Central memory CD8-positive, alpha-beta T cell (primary cell): ENCODE measurements around the gene FHIT.

Source experiments
- ATAC-seq: fragments of 150-1000 bp; cut with Tn5 transposase; replicated peaks from 2 replicates; pipeline ENCODE4 v1.10.0; 2022; ENCODE audit warnings: mild to moderate bottlenecking, moderate FRiP score, moderate number of reproducible peaks; ENCODE audit not compliant: poor library complexity, severe bottlenecking; ENCODE audit errors: extremely low read depth
- DNase-seq, 2 donors: peaks; one replicate each; pipeline ENCODE4 v3.0.0; 2021; ENCODE audit warnings: low spot score in 2 of 2
- H3K27ac Mint-ChIP-seq: one replicate; pipeline ENCODE4 v1.8.0; 2022; ENCODE audit warnings: low read depth, mild to moderate bottlenecking, moderate library complexity, mixed read lengths
- H3K27me3 Mint-ChIP-seq: one replicate; pipeline ENCODE4 v1.8.0; 2022; ENCODE audit warnings: mixed read lengths
- H3K36me3 Mint-ChIP-seq: one replicate; pipeline ENCODE4 v1.8.0; 2022; ENCODE audit warnings: mild to moderate bottlenecking, moderate library complexity, mixed read lengths; ENCODE audit not compliant: insufficient read depth
- H3K4me1 Mint-ChIP-seq: one replicate; pipeline ENCODE4 v1.8.0; 2022; ENCODE audit warnings: mixed read lengths
- H3K4me3 Mint-ChIP-seq: one replicate; pipeline ENCODE4 v1.8.0; 2022; ENCODE audit warnings: mild to moderate bottlenecking, moderate library complexity, mixed read lengths
- H3K9me3 Mint-ChIP-seq: one replicate; pipeline ENCODE4 v1.8.0; 2022; ENCODE audit warnings: mixed read lengths

The FHIT gene

DNA sequence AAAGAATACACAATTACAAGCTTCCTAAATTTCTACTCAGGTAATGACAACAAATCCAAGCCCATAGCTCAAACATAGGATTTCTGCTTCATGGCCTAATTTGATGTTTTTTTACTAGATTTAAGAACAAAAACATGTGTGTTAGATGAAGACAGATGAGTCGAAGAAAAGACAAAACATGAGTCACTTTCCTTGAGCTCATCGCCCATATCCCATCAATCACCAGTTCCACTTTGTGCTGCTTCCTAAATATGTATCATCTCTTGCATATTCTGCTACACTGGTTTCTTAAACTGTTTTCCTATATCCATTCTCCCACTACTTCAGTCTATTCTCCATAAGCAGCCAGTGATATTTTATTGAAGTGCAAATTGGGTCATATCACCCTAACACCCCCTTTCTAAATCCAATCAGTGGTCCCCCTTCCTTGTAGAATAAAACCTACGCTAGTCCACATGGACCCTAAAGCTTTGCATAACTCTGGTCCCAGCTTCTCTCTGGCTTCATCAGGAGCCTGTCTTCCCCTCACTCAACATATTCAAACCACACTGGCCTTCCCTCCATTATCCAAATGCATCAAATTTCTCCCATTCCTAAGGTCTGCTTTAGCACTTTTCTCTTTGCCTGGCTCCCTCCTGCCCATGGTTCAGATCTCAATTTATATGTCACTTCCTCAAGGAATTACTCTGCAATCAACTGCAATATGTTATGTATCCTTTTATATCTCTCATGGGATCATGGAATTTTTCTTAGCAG is 1033.9 kb downstream of the FHIT start:
- no peaks in the 10 kb centered on the region for H3K9me3 Mint-ChIP-seq
- DNase-seq (no peak), ATAC-seq (no peak)
- no peak overlapping the region for H3K4me3 Mint-ChIP-seq
- no peaks in the 10 kb centered on the region for H3K36me3 Mint-ChIP-seq
- H3K27me3 Mint-ChIP-seq, result no peaks in the 10 kb centered on the region
- H3K27ac Mint-ChIP-seq, result no peak overlapping the region
- no peaks in the 10 kb centered on the region for H3K4me1 Mint-ChIP-seq

DNA sequence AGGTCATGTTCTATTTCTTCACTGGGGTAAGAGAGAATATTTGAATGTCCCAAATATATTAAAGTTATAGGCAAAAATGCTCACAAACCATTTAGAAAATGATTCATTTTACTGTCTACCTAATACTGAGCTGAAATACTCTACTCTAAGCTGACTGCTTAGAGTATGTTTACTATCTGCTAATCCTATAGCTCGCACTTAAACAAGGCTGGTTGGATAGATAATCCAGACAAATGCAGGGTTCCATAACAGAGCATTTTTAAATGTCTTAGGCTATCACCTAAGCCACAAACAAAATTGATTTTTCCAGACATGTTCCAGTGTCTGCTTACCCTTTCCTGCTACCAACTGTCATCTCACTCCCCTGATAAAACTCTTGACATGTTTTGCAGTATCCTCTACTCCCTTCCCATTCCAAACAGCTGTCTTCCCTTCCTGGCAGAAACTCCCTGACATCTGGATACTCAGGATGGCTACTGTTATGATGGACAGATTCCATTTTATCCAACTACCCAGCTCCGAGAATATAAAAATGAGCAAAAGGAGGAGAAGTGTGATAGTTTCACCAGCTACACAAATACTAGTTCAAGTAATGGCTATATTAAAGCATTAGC is 1034.7 kb downstream of the FHIT start:
- no peak for DNase-seq
- Mint-ChIP-seq H3K27me3 (no peaks in the 10 kb centered on the region), H3K4me3 (no peak overlapping the region), H3K9me3 (no peaks in the 10 kb centered on the region), H3K27ac (no peak overlapping the region), H3K36me3 (no peaks in the 10 kb centered on the region), H3K4me1 (no peaks in the 10 kb centered on the region)
- no peak for ATAC-seq

DNA sequence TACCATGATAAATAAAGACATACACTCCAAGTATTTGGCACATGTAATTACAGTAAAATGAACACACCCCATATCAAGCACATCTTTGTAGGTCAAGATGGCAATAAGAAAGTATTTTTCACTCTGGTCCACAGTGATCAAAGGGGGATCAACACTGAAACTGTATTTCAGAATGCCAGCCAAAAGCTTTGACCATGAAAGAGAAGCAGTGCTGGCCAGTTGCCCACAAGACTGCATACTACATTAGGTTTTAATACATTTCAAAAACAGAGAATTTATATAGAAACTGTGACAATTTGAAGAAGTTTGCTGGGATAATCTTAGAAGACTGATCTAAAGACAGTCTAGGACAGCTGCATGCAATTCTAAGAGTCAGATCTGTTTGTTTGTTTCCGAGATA is 1035.3 kb downstream of the FHIT start:
- no peaks in the 10 kb centered on the region for H3K36me3 Mint-ChIP-seq
- H3K4me1 Mint-ChIP-seq, result no peaks in the 10 kb centered on the region
- DNase-seq (no peak), ATAC-seq (no peak)
- no peaks in the 10 kb centered on the region for H3K9me3 Mint-ChIP-seq
- H3K27me3 Mint-ChIP-seq, result no peaks in the 10 kb centered on the region
- H3K27ac Mint-ChIP-seq, result no peak overlapping the region
- H3K4me3 Mint-ChIP-seq, result no peak overlapping the region

DNA sequence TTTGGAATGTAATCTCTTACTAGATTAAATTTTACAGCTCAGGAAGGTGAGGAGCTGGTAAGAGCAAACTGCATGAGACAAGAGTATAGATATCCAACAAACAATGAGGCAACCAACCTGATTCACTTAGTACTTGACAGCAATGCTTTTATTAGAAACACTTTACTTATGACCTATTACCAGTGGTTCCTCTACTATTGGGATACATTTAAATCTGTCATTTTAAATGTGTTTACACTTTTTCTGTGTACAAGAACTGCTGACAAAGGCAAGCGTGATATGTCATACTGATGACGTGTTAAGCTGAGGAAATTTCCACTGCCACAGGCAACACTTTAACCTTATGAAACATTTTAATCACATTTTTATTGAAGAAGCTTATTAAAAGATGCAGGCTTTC is 1043.3 kb downstream of the FHIT start:
- no peaks in the 10 kb centered on the region for H3K9me3 Mint-ChIP-seq
- no peaks in the 10 kb centered on the region for H3K4me1 Mint-ChIP-seq
- ATAC-seq (no peak), DNase-seq (no peak)
- H3K27ac Mint-ChIP-seq, result no peak overlapping the region
- H3K27me3 Mint-ChIP-seq, result no peaks in the 10 kb centered on the region
- H3K4me3 Mint-ChIP-seq, result no peak overlapping the region
- no peaks in the 10 kb centered on the region for H3K36me3 Mint-ChIP-seq

DNA sequence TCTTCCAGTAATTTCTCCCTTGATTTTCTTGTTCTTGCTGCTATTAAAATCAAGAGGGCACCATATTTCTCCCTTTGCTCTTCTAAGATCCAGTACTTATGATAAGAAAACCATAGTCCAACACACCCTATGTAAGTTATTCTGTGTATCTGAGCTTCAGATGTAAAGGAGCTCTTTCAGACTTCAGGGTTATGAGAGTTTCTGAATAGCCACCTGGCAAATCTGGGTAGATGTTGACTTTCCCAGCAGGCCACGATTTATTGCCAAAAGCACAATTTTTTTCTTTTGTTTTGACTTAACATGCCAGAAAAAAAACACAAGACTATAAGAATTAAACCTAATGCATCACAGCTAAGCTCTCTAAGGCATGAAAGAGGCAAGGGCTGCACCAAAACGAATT is 1045.0 kb downstream of the FHIT start:
- no peak overlapping the region for H3K27ac Mint-ChIP-seq
- H3K36me3 Mint-ChIP-seq, result no peaks in the 10 kb centered on the region
- no peaks in the 10 kb centered on the region for H3K27me3 Mint-ChIP-seq
- DNase-seq (no peak), ATAC-seq (no peak)
- no peaks in the 10 kb centered on the region for H3K9me3 Mint-ChIP-seq
- no peak overlapping the region for H3K4me3 Mint-ChIP-seq
- no peaks in the 10 kb centered on the region for H3K4me1 Mint-ChIP-seq

DNA sequence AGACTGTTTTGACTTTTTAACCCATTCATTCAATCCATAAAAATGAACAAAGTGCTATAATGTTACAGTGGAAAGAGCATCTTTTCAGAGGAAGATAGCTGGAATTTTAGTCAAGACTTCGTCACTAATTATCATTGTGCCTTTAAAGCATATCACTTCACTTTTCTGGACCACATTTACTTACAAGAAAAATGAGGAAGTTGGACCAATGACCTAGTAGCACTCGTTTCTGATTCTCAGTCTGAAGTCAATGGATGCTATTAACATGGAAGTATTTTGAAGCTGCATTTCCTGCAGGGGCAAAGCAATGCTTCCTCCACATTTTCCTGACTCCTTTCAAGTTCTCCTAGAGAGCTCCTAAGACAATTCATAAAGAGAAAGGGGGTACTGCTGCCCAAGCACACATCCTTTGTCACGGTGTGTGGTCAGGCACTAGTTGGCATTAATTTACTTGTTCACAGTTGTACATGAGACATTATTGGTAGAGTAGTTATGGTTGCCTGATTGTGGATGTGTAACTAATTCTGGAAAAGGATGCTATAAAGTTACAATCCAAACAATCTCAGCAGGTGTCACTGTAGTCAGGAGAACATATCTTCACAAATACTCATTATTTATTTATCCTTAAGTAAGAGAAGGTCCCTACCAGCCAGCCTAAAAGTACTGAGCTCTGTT is 1049.1 kb downstream of the FHIT start:
- Mint-ChIP-seq H3K9me3 (no peaks in the 10 kb centered on the region), H3K4me3 (no peak overlapping the region), H3K27ac (no peak overlapping the region), H3K4me1 (no peaks in the 10 kb centered on the region), H3K36me3 (no peaks in the 10 kb centered on the region), H3K27me3 (no peaks in the 10 kb centered on the region)
- DNase-seq, result no peak
- ATAC-seq, result no peak

DNA sequence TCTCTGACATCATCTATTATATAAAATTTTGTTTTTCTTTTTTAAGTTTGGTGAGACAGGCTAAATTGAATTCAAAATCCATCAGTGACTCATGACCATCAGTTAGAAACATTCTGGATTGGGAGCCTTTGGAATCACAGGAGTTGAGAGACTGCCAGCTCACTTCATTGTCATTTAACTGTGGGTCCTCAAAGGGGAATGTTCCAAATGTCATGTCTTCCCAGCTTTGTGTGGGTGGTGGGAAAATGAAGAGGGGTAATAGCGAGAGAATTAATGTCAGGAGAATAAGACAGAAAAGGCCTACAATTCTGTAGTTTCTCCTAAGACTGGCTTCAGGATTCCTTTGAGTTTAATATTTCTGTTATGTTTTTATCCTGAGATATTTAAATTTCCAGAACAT is 1051.9 kb downstream of the FHIT start:
- Mint-ChIP-seq H3K9me3 (no peaks in the 10 kb centered on the region), H3K4me1 (no peaks in the 10 kb centered on the region), H3K27me3 (no peaks in the 10 kb centered on the region), H3K27ac (no peak overlapping the region), H3K4me3 (no peak overlapping the region), H3K36me3 (no peaks in the 10 kb centered on the region)
- DNase-seq (no peak), ATAC-seq (no peak)

DNA sequence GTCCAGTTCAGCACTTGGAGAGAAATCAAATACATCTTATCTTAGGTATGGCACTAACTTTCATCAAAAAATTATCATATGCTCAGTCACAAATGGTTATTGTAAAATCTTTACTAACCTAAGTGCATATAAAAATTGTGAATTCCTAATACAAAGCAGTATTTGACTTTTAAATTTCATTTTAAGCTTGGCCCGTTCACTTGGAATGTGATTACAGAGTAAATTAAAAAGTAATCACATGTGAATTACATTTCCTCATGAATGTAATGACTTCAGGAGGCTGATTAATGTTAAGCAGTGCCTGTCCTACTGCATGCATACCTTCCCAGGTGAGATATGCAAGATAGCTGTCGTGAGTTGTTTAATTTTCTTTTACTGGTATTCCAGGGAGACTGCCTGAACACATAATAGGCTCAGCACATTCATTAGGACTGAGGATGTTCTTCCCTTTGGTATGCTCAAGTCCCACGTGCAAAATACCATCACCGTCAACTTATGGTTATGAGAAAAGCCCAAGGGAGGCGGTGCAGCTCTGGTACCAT is 1053.0 kb downstream of the FHIT start:
- no peaks in the 10 kb centered on the region for H3K4me1 Mint-ChIP-seq

DNA sequence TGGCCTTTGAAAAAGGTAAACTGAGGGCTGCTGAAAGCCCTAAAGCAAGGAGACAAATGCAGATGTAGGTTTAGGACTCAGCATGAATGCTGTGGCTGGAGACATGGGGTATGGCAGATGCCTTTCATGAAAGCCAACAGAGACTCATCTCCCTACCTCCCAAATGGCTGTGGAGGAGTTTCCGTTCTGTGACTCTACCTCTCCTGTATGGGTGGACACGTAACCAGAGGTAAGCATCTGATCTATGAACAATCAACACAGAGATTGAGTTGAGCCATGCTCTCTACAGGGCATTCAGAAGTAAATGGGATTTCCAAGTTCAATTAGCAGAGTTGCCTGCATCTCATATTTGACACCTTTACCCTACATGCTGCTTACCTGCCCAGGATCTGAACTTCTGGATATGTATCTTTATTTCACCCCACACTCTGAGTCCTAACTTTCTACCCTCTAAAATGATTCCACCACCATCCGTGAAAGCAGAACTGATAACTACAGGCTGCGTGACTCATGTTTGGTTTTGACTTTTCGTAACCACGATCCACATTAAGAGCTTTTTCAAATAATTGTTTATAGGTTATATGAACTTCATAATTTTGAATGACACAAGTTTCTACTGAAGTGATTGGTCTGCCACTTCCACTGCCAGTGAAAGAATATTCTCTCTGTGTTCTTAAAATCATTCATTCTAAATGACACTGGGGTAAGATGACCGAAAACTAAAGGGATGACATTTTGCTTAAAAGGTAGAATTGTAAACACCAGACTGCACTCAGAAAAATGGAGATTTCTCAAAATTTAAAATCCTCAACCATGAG is 1058.7 kb downstream of the FHIT start:
- no peak for ATAC-seq
- H3K27ac Mint-ChIP-seq, result no peak overlapping the region
- H3K4me3 Mint-ChIP-seq, result no peak overlapping the region
- H3K4me1 Mint-ChIP-seq, result peaks cover 6% of the 10 kb centered on the region
- no peaks in the 10 kb centered on the region for H3K36me3 Mint-ChIP-seq
- H3K27me3 Mint-ChIP-seq, result peaks cover 14% of the 10 kb centered on the region
- H3K9me3 Mint-ChIP-seq, result no peaks in the 10 kb centered on the region
- no peak for DNase-seq

More for the DNA sequence above, 1053.0 kb downstream of the FHIT start:
- H3K4me3 Mint-ChIP-seq, result no peak overlapping the region
- H3K36me3 Mint-ChIP-seq, result no peaks in the 10 kb centered on the region
- H3K27me3 Mint-ChIP-seq, result no peaks in the 10 kb centered on the region
- no peaks in the 10 kb centered on the region for H3K9me3 Mint-ChIP-seq
- ATAC-seq, result no peak
- no peak overlapping the region for H3K27ac Mint-ChIP-seq
- no peak for DNase-seq

DNA sequence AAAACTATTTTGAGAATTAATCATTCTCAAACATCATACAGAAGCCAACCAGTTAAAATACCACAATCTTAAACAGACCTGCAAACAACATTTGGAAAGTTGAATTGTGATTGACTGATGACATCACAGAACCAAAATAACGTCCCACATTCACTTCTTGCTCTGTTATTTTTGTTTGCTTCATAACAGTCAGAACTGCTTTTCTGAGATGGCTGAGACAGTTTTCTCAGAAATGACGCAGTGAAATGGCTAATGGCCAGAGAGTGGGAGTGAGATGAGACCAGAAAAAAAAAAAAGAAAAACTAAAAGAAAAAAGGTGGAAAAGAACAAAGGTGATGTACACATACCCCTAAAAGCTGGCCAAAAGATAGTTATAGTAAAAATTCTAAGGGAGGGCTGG is 1061.2 kb downstream of the FHIT start:
- Mint-ChIP-seq H3K36me3 (no peaks in the 10 kb centered on the region), H3K4me3 (no peak overlapping the region), H3K4me1 (peaks cover 6% of the 10 kb centered on the region), H3K27me3 (peaks cover 26% of the 10 kb centered on the region), H3K9me3 (no peaks in the 10 kb centered on the region), H3K27ac (no peak overlapping the region)
- ATAC-seq (no peak), DNase-seq (no peak)

DNA sequence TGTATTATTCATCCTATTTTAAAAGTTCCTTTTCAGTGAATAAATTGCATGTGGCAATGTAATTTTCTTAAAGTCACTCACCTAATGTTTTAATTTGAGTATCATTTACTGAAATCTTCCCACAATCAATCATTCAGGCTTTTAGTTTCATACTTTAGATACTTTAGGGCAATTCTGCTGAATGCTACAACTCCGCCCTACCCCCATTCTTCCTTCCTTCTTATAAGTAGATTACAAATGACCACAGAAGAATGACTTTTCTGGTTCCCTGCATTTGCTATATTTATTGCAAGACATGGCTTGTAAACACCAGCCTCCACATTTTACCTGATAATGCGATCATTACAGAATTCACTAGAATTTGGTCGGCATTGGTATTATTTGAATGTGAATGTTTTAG is 1061.9 kb downstream of the FHIT start:
- H3K27ac Mint-ChIP-seq, result no peak overlapping the region
- DNase-seq, result no peak
- H3K4me3 Mint-ChIP-seq, result no peak overlapping the region
- peaks cover 6% of the 10 kb centered on the region for H3K4me1 Mint-ChIP-seq
- H3K36me3 Mint-ChIP-seq, result no peaks in the 10 kb centered on the region
- H3K9me3 Mint-ChIP-seq, result no peaks in the 10 kb centered on the region
- ATAC-seq, result no peak
- H3K27me3 Mint-ChIP-seq, result peaks cover 26% of the 10 kb centered on the region

DNA sequence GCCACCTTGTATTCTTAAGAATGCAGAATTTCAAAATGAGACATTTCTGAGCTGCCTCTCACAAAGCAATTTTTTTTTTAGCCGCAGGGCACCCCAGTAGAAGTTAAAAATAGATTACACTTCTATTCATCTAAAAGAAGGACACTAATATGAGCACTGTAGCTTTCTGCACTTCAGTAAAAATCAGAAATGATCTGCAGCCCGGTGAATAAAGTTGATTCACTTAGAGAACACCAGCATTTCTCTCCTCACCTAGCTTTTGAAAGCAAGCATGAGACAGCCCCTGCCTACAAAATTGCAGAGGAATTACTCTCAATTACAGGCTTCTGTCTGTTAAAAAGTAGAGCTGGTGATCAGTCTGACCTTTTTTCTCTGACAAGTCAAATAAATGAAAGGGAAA is 1062.4 kb downstream of the FHIT start:
- Mint-ChIP-seq H3K4me3 (no peak overlapping the region), H3K9me3 (no peaks in the 10 kb centered on the region), H3K27me3 (peaks cover 26% of the 10 kb centered on the region), H3K27ac (no peak overlapping the region), H3K36me3 (no peaks in the 10 kb centered on the region), H3K4me1 (peaks cover 6% of the 10 kb centered on the region)
- DNase-seq (no peak), ATAC-seq (no peak)
